Measurements from ENCODE around the gene KRTAP2-1. TPM values are rescaled to one million over a fixed set of nuclear protein-coding genes. Genes with fewer than 3 reads are reported as not detected.

Gene KRTAP2-1
- total RNA-seq, 1 experiment from 2014 or later, result not detected

DNA sequence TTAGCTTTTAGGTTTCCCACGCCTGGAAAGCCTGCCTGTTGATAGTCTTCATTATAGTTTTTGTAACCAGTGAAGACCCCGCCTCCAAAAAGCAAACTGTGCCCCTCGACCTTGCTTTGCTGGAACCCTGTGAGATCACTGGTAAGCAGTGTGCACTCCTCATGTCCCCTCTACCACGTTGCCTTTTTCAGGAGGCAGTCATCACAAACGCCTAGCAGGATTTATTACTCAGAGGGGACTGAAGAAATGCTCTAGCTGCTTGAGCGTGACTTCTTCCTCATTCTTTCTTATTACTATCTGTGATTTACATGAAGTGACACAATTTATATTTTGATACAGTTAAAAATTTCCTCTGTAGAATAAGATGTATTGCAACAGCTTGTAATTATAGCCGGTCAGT is 31.7 kb downstream of the KRTAP2-1 start:
- CTCF ChIA-PET, result no interaction called here
- POLR2A ChIA-PET, result no interaction called here

More for the DNA sequence above, 31.7 kb downstream of the KRTAP2-1 start:
- Histone ChIP-seq H4K20me1 (ENCODE audit: insufficient read depth) (no peaks in the 10 kb centered on the region), H2AFZ (ENCODE audit: low read depth, low read length, poor library complexity, severe bottlenecking) (no peak overlapping the region), H3K36me3 (ENCODE audit: control insufficient read depth in 1 of 2, insufficient read depth in 2 of 2, low read length in 2 of 2) (no peaks in the 10 kb centered on the region), H3K9me3 (ENCODE audit: control insufficient read depth in 1 of 2, insufficient read depth in 1 of 2, low read depth in 1 of 2, low read length in 2 of 2) (no peaks in the 10 kb centered on the region), H3K79me2 (ENCODE audit: insufficient read depth, low read length) (no peaks in the 10 kb centered on the region), H3K9ac (ENCODE audit: low read length) (no peak overlapping the region), H3K27ac (ENCODE audit: low read depth, low read length) (no peak overlapping the region), H3K4me2 (ENCODE audit: low read length) (no peak overlapping the region), H3K4me3 (replicated peaks in 1 of 2; ENCODE audit: low read depth in 1 of 2, low read length in 2 of 2) (no peak overlapping the region), H3K9me2 (ENCODE audit: insufficient read depth) (no peaks in the 10 kb centered on the region), H3K27me3 (ENCODE audit: insufficient read depth, low read length) (no peaks in the 10 kb centered on the region), H3K4me1 (ENCODE audit: control insufficient read depth in 1 of 2, insufficient read depth in 2 of 2, low read length in 2 of 2) (no peaks in the 10 kb centered on the region)
- intact Hi-C loops (cut with micrococcal nuclease), result no loop called here
- TF ChIP-seq YY1 (IDR thresholded peaks at IDR 0.05; ENCODE audit: extremely low read depth, insufficient replicate concordance, low read depth, low read length) (no peak), ELF1 (IDR thresholded peaks at IDR 0.05; ENCODE audit: borderline replicate concordance, low read depth) (no peak), EZH2phosphoT487 (IDR thresholded peaks at IDR 0.05; ENCODE audit: borderline replicate concordance) (no peak), SIN3A (IDR thresholded peaks at IDR 0.05; ENCODE audit: low read depth) (no peak), SP1 (IDR thresholded peaks at IDR 0.05; ENCODE audit: low read depth) (no peak), ZNF274 (IDR thresholded peaks at IDR 0.05; ENCODE audit: low read depth, low read length) (no peak), CBX3 (IDR thresholded peaks at IDR 0.05; ENCODE audit: low read depth) (no peak), TCF7L2 (IDR thresholded peaks at IDR 0.05; ENCODE audit: borderline replicate concordance, extremely low read depth, insufficient read depth, insufficient read length) (no peak), SRF (IDR thresholded peaks at IDR 0.05; ENCODE audit: low read depth) (no peak), EGR1 (IDR thresholded peaks at IDR 0.05; ENCODE audit: low read depth) (no peak), EZH2 (IDR thresholded peaks at IDR 0.05) (no peak), FOSL1 (IDR thresholded peaks at IDR 0.05; ENCODE audit: low read depth) (no peak), JUND (IDR thresholded peaks at IDR 0.05) (no peak), ZFX (IDR thresholded peaks at IDR 0.05) (no peak)
- TF ChIP-seq, protein P1, sequence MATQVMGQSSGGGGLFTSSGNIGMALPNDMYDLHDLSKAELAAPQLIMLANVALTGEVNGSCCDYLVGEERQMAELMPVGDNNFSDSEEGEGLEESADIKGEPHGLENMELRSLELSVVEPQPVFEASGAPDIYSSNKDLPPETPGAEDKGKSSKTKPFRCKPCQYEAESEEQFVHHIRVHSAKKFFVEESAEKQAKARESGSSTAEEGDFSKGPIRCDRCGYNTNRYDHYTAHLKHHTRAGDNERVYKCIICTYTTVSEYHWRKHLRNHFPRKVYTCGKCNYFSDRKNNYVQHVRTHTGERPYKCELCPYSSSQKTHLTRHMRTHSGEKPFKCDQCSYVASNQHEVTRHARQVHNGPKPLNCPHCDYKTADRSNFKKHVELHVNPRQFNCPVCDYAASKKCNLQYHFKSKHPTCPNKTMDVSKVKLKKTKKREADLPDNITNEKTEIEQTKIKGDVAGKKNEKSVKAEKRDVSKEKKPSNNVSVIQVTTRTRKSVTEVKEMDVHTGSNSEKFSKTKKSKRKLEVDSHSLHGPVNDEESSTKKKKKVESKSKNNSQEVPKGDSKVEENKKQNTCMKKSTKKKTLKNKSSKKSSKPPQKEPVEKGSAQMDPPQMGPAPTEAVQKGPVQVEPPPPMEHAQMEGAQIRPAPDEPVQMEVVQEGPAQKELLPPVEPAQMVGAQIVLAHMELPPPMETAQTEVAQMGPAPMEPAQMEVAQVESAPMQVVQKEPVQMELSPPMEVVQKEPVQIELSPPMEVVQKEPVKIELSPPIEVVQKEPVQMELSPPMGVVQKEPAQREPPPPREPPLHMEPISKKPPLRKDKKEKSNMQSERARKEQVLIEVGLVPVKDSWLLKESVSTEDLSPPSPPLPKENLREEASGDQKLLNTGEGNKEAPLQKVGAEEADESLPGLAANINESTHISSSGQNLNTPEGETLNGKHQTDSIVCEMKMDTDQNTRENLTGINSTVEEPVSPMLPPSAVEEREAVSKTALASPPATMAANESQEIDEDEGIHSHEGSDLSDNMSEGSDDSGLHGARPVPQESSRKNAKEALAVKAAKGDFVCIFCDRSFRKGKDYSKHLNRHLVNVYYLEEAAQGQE (IDR thresholded peaks at IDR 0.05; ENCODE audit: low read depth), result no peak
- TF ChIP-seq, protein P2, sequence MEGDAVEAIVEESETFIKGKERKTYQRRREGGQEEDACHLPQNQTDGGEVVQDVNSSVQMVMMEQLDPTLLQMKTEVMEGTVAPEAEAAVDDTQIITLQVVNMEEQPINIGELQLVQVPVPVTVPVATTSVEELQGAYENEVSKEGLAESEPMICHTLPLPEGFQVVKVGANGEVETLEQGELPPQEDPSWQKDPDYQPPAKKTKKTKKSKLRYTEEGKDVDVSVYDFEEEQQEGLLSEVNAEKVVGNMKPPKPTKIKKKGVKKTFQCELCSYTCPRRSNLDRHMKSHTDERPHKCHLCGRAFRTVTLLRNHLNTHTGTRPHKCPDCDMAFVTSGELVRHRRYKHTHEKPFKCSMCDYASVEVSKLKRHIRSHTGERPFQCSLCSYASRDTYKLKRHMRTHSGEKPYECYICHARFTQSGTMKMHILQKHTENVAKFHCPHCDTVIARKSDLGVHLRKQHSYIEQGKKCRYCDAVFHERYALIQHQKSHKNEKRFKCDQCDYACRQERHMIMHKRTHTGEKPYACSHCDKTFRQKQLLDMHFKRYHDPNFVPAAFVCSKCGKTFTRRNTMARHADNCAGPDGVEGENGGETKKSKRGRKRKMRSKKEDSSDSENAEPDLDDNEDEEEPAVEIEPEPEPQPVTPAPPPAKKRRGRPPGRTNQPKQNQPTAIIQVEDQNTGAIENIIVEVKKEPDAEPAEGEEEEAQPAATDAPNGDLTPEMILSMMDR (IDR thresholded peaks at IDR 0.05 in 2 of 3, conservative IDR thresholded peaks at IDR 0.05 in 1 of 3; ENCODE audit: borderline replicate concordance in 1 of 3, insufficient read depth in 1 of 3, low read depth in 2 of 3, low read length in 2 of 3), result no peak
- BruUV-seq (replicated peaks), result no TSS peak
- ATAC-seq (no peak), DNase-seq (ENCODE audit: low read depth, low spot score) (no peak)
- RAD21 ChIA-PET (ENCODE audit: low non-redundant PET in 1 of 2, low total read pairs in 2 of 2, uncharacterized antibody in 2 of 2, unreplicated experiment in 2 of 2), result no interaction called here

Measured in HCT116 (cell line).